ENCODE data around the gene STARD9. TPM values are rescaled to one million over a fixed set of nuclear protein-coding genes. Genes with fewer than 3 reads are reported as not detected.

The STARD9 gene
- total and polyA plus RNA-seq, 2 experiments from 2014 or later = 2.0 to 5.5 TPM

GRCh38 chr15:42692997-42693396, 117.6 kb downstream of the STARD9 start:
- H3K27ac ChIP-seq = no peak overlapping the region
- DNase-seq (ENCODE audit: low read depth in 1 of 2, low spot score in 1 of 2) = no peak
- no peak overlapping the region for H3K4me3 ChIP-seq
- H3K27me3 ChIP-seq = no peaks in the 10 kb centered on the region
- TF ChIP-seq, protein P1, sequence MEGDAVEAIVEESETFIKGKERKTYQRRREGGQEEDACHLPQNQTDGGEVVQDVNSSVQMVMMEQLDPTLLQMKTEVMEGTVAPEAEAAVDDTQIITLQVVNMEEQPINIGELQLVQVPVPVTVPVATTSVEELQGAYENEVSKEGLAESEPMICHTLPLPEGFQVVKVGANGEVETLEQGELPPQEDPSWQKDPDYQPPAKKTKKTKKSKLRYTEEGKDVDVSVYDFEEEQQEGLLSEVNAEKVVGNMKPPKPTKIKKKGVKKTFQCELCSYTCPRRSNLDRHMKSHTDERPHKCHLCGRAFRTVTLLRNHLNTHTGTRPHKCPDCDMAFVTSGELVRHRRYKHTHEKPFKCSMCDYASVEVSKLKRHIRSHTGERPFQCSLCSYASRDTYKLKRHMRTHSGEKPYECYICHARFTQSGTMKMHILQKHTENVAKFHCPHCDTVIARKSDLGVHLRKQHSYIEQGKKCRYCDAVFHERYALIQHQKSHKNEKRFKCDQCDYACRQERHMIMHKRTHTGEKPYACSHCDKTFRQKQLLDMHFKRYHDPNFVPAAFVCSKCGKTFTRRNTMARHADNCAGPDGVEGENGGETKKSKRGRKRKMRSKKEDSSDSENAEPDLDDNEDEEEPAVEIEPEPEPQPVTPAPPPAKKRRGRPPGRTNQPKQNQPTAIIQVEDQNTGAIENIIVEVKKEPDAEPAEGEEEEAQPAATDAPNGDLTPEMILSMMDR (IDR thresholded peaks at IDR 0.05; ENCODE audit: low read depth, low read length) = no peak
- no peaks in the 10 kb centered on the region for H3K9me3 ChIP-seq (ENCODE audit: low read depth)
- no peaks in the 10 kb centered on the region for H3K4me1 ChIP-seq (ENCODE audit: low read depth)
- no peaks in the 10 kb centered on the region for H3K36me3 ChIP-seq

DNA sequence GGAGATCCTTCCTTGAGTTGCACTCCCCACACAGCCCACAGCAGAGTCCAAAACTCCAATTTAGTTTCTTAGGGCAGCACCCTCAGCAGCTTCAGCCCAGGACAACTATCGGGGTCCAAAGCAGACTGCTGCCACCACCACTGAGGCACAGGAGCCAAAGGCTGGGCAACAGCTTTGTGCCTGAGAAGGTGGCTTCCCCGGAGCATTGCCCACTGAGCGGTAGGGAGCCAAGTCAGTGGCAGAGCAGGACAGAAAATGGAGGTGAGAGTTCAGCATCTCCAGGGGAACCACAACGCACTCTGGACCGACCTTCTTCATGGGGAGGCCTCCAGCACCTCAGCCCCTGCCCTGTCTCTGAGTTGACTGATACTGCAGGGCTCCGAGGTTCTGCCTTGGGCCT, 118.1 kb downstream of the STARD9 start:
- TF ChIP-seq, protein P1 (IDR thresholded peaks at IDR 0.05; ENCODE audit: low read depth, low read length) = no peak
- H3K36me3 ChIP-seq = no peaks in the 10 kb centered on the region
- no peaks in the 10 kb centered on the region for H3K27me3 ChIP-seq

DNA sequence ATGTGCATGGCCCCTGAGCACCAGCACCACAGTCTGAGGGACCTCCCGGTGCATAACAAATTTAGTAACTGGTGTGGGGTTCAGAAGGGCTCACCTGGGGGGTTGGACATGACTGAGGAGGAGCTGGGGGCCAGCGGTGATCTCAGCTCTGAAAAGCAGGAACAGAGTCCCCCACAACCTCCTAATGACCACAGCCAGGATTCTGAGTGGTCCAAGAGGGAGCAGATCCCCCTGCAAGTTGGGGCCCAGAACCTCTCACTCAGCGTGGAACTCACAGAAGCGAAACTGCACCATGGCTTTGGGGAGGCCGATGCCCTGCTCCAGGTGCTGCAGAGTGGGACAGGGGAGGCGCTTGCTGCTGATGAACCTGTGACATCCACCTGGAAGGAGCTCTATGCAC, 118.5 kb downstream of the STARD9 start:
- no peaks in the 10 kb centered on the region for H3K9me3 ChIP-seq (ENCODE audit: low read depth)
- no peak for DNase-seq (ENCODE audit: low read depth in 1 of 2, low spot score in 1 of 2)
- H3K27me3 ChIP-seq = no peaks in the 10 kb centered on the region
- H3K36me3 ChIP-seq = no peaks in the 10 kb centered on the region
- H3K27ac ChIP-seq = no peak overlapping the region
- TF ChIP-seq, protein P1 (IDR thresholded peaks at IDR 0.05; ENCODE audit: low read depth, low read length) = no peak
- H3K4me3 ChIP-seq = no peak overlapping the region
- no peaks in the 10 kb centered on the region for H3K4me1 ChIP-seq (ENCODE audit: low read depth)

More for the DNA sequence above, 118.1 kb downstream of the STARD9 start:
- Histone ChIP-seq H3K27ac (no peak overlapping the region), H3K4me3 (no peak overlapping the region), H3K9me3 (ENCODE audit: low read depth) (no peaks in the 10 kb centered on the region), H3K4me1 (ENCODE audit: low read depth) (no peaks in the 10 kb centered on the region)
- no peak for DNase-seq (ENCODE audit: low read depth in 1 of 2, low spot score in 1 of 2)

DNA sequence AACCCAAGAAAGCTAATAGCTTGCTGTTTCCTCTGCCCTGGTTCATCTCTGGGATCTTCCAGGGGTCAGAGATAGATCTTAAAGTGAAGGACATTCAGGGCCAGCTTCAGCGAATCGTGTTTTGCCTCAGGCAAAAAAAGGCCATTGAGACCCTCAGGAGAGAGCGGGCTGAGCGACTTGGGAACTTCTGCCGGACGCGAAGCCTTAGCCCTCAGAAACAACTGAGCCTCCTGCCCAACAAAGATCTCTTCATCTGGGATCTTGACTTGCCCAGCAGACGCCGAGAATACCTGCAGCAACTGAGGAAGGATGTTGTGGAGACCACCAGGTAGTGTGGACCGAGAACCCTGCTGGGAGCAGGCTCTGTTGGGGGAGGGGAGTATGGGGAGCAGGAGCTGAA, 119.0 kb downstream of the STARD9 start:
- no peak for DNase-seq (ENCODE audit: low read depth in 1 of 2, low spot score in 1 of 2)
- TF ChIP-seq, protein P1 (IDR thresholded peaks at IDR 0.05; ENCODE audit: low read depth, low read length) = no peak
- no peaks in the 10 kb centered on the region for H3K36me3 ChIP-seq

DNA sequence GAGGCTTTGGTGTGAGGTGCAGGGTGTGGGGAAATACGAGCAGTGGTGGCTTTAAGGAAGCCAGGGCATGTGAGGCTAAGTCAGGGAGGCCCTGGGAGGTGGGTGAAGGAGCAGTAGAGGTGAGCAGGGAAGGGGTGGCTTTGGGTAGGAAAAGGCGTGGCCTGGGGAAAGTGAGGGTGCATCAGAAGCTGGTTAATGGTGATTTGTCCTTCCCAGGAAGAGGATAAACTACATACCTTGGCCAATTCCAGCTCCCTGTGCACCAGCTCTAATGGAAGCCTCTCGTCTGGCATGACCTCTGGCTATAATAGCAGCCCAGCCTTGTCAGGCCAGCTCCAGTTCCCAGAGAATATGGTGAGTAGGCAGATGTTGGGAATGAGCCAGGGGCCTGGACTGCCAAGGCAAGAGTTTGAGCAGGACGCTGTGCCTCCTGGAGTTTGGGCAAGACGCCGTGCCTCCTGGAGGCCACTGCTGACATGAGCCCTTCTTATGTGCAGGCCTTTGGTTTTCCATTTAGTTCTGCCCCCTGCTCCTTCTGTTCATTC, 120.2 kb downstream of the STARD9 start:
- Histone ChIP-seq H3K27me3 (no peaks in the 10 kb centered on the region), H3K9me3 (ENCODE audit: low read depth) (no peaks in the 10 kb centered on the region), H3K27ac (no peak overlapping the region), H3K4me3 (no peak overlapping the region), H3K36me3 (no peaks in the 10 kb centered on the region), H3K4me1 (ENCODE audit: low read depth) (no peaks in the 10 kb centered on the region)
- TF ChIP-seq, protein P1 (IDR thresholded peaks at IDR 0.05; ENCODE audit: low read depth, low read length) = no peak
- no peak for DNase-seq (ENCODE audit: low read depth in 1 of 2, low spot score in 1 of 2)

More for the DNA sequence above, 119.0 kb downstream of the STARD9 start:
- Histone ChIP-seq H3K4me3 (no peak overlapping the region), H3K27me3 (no peaks in the 10 kb centered on the region), H3K4me1 (ENCODE audit: low read depth) (no peaks in the 10 kb centered on the region), H3K27ac (no peak overlapping the region), H3K9me3 (ENCODE audit: low read depth) (no peaks in the 10 kb centered on the region)
